GM18951 (cell line): Measurements from ENCODE around the gene ATP4A.

ENCODE experiments used
- POLR2A ChIP-seq: IDR thresholded peaks from 4 replicates; pipeline ENCODE4 v1.6.1; 2011; ENCODE audit warnings: mild to moderate bottlenecking; ENCODE audit not compliant: insufficient read length, insufficient read depth; ENCODE audit errors: extremely low read depth
- in situ Hi-C: fragments of 300-500 bp; cut with MboI; formaldehyde crosslinking; loops from one replicate; pipeline ENCODE4 v1.12.0; 2022; ENCODE audit warnings: low sequenced_read_pairs, mixed read lengths, inconsistent platforms; ENCODE audit not compliant: unreplicated experiment

ATP4A gene

GRCh38 chr19:35587321-35587720, 23.9 kb upstream of the ATP4A start:
- in situ Hi-C loops = no loop called here
- TF ChIP-seq POLR2A = no peak

GRCh38 chr19:35585848-35586247, 22.4 kb upstream of the ATP4A start, which contains the start of gene PMIS2:
PMIS2 (plus strand) TSS chr19:35586173; CDS start chr19:35586260, 87 bp downstream.
- no peak for TF ChIP-seq POLR2A
- in situ Hi-C loops = no loop called here

- no peak for TF ChIP-seq POLR2A
- in situ Hi-C loops = no loop called here
Measured at GRCh38 chr19:35582760-35583159, 19.3 kb upstream of the ATP4A start.

GRCh38 chr19:35578707-35579106, 15.2 kb upstream of the ATP4A start:
- in situ Hi-C loops = no loop called here
- no peak for TF ChIP-seq POLR2A

GRCh38 chr19:35577918-35578317, 14.5 kb upstream of the ATP4A start:
- no peak for TF ChIP-seq POLR2A
- in situ Hi-C loops = no loop called here

GRCh38 chr19:35571406-35571965, 8.0 kb upstream of the ATP4A start:
- in situ Hi-C loops = no loop called here
- no peak for TF ChIP-seq POLR2A

- in situ Hi-C loops = no loop called here
- no peak for TF ChIP-seq POLR2A
Measured at GRCh38 chr19:35569281-35569781, 5.9 kb upstream of the ATP4A start.

GRCh38 chr19:35566738-35567137, 3.3 kb upstream of the ATP4A start:
- in situ Hi-C loops = no loop called here
- TF ChIP-seq POLR2A = no peak

GRCh38 chr19:35565016-35565856, 1.8 kb upstream of the ATP4A start:
- in situ Hi-C loops = no loop called here
- TF ChIP-seq POLR2A = no peak

GRCh38 chr19:35562776-35563175, 682 bp downstream of the ATP4A start:
- no peak for TF ChIP-seq POLR2A
- in situ Hi-C loops = no loop called here

- in situ Hi-C loops = no loop called here
- no peak for TF ChIP-seq POLR2A
Measured at GRCh38 chr19:35562336-35562735, 1.1 kb downstream of the ATP4A start.

- in situ Hi-C loops = no loop called here
Measured at GRCh38 chr19:35561436-35561835, 2.0 kb downstream of the ATP4A start.

GRCh38 chr19:35560677-35561076, 2.8 kb downstream of the ATP4A start:
- in situ Hi-C loops = no loop called here
- TF ChIP-seq POLR2A = no peak

More at GRCh38 chr19:35561436-35561835, 2.0 kb downstream of the ATP4A start:
- TF ChIP-seq POLR2A = no peak

- in situ Hi-C loops = no loop called here
Measured at GRCh38 chr19:35560271-35560670, 3.2 kb downstream of the ATP4A start.

More at GRCh38 chr19:35560271-35560670, 3.2 kb downstream of the ATP4A start:
- TF ChIP-seq POLR2A = no peak
